Cardiac fibroblast (primary cell): Measurements from ENCODE around the gene SRRM5.
"Not testable (repeated sequence)": the region's sequence is repeated elsewhere in the genome, so short reads cannot be mapped to it uniquely, and the experiment has no call there.

Source experiments
- DNase-seq, 2 donors: peaks; one replicate each; pipeline versions ENCODE4 v3.0.0 to v3.0.0-alpha.2; 2010; ENCODE audit warnings: low read depth in 2 of 2
- H3K4me3 ChIP-seq, 2 donors: replicated peaks in 1 of 2; 1 replicate in 1 of 2; 2 replicates in 1 of 2; pipeline ENCODE4 v1.5.1; 2011; ENCODE audit warnings: low read depth in 2 of 2, low read length in 2 of 2, mild to moderate bottlenecking in 2 of 2, moderate library complexity in 1 of 2
- CTCF ChIP-seq: IDR thresholded peaks from one replicate; pipeline ENCODE4 v1.5.1; 2011; ENCODE audit warnings: low read depth, mild to moderate bottlenecking, low read length, inconsistent platforms

The SRRM5 gene

GRCh38 chr19:43631491-43631890 is 19.6 kb downstream of the SRRM5 start:
- no peak for TF ChIP-seq CTCF
- H3K4me3 ChIP-seq, result no peak overlapping the region
- no peak for DNase-seq

GRCh38 chr19:43633520-43633919 is 21.6 kb downstream of the SRRM5 start:
- TF ChIP-seq CTCF, result no peak
- no peak overlapping the region for H3K4me3 ChIP-seq
- no peak for DNase-seq

- DNase-seq, result no peak
- H3K4me3 ChIP-seq, result no peak overlapping the region
- TF ChIP-seq CTCF, result no peak
These were observed 22.2 kb downstream of the SRRM5 start for GRCh38 chr19:43634068-43634467.

GRCh38 chr19:43634506-43634871 is 22.6 kb downstream of the SRRM5 start:
- no peak for DNase-seq
- H3K4me3 ChIP-seq, result no peak overlapping the region
- TF ChIP-seq CTCF, result no peak

GRCh38 chr19:43634872-43635560 is 23.1 kb downstream of the SRRM5 start:
- no peak for TF ChIP-seq CTCF
- no peak overlapping the region for H3K4me3 ChIP-seq
- DNase-seq, result peak; percentile 29 to 61

GRCh38 chr19:43635561-43635940 is 23.7 kb downstream of the SRRM5 start:
- DNase-seq, H3K4me3 ChIP-seq: not testable (repeated sequence)

GRCh38 chr19:43636121-43636683 is 24.3 kb downstream of the SRRM5 start:
- no peak for DNase-seq
- no peak overlapping the region for H3K4me3 ChIP-seq
- no peak for TF ChIP-seq CTCF
